Mucosa of descending colon (tissue), 3 donors: ENCODE results near the gene ALPL. TPM values are rescaled to one million over a fixed set of nuclear protein-coding genes. Genes with fewer than 3 reads are reported as not detected.
A peak's percentile ranks its signal among the peaks of the same experiment; 100 is the strongest.

ENCODE experiments used
- ATAC-seq: fragments of 200-7000 bp; cut with Tn5 transposase; one replicate; pipeline ENCODE4 v1.9.1; 2020; ENCODE audit warnings: mild to moderate bottlenecking, moderate library complexity
- DNase-seq, 3 donors: peaks; one replicate each; pipeline ENCODE4 v3.0.0-alpha.2; 2020
- H3K36me3 ChIP-seq: fragments of 200-600 bp; one replicate; pipeline ENCODE4 v1.8.0; 2021; ENCODE audit warnings: low read depth, mild to moderate bottlenecking
- H3K4me1 ChIP-seq: fragments of 200-600 bp; one replicate; pipeline ENCODE4 v1.8.0; 2021; ENCODE audit warnings: low read depth, mild to moderate bottlenecking
- H3K4me3 ChIP-seq: fragments of 200-600 bp; one replicate; pipeline ENCODE4 v1.8.0; 2021; ENCODE audit warnings: mild to moderate bottlenecking
- H3K9me3 ChIP-seq: fragments of 200-600 bp; one replicate; pipeline ENCODE4 v1.8.0; 2021; ENCODE audit warnings: mild to moderate bottlenecking
- intact Hi-C, 2 donors: fragments of 100-400 bp; cut with DNase I in 1 of 2; cut with micrococcal nuclease in 1 of 2; formaldehyde crosslinking; loops; one replicate each; pipeline versions ENCODE4 v1.11.0 to v1.11.1; 2022; cut with DNase I, micrococcal nuclease
- total RNA-seq, 3 donors: library from RNA; stranded (reverse); fragmentation: NEBNext Ultra II Directional in 2 of 3; extraction: Animal tissue kit (Norgen Biotek cat#: 25700) in 2 of 3; gene quantifications; one replicate each; pipeline versions ENCODE4 v1.2.1 to v1.2.4, GENCODE V29; 2021 to 2023
- TF ChIP-seq, protein P1 (sequence below): fragments of 200-600 bp; IDR thresholded peaks from one replicate; pipeline ENCODE4 v1.8.0; 2022; ENCODE audit warnings: antibody characterized with exemption, mild to moderate bottlenecking
- donor health status: DM: no; HTN: no; CAD: no; lungs with moderate emphysema.
- donor health status: DM: no; HTN: no; CAD: no.
- donor health status: DM: no; HTN: yes; CAD: no.

The ALPL gene
- total RNA-seq, 3 donors from 2014 or later = 0.82 to 2.7 (median 0.90) TPM

DNA sequence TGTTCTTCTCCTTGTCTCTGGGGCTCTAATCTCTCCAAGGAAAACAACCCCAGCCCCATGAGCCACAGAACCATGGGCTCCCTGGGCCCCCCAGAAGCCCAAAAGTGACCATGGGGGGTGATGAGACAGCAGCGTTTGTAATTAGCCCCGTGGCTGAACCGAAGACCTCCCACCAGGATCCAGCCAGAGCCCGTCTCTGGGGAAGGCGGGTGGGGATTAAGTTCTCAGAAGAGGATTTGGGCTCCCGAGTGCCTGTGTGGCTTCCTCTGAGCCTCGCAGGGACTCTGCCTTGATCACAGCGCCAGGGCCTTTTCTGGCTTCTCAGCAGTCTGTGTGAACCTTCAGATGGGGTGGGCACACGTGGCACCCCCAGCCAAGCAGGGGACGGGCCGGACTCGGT is 77.0 kb downstream of the ALPL start:
- TF ChIP-seq, protein P1, sequence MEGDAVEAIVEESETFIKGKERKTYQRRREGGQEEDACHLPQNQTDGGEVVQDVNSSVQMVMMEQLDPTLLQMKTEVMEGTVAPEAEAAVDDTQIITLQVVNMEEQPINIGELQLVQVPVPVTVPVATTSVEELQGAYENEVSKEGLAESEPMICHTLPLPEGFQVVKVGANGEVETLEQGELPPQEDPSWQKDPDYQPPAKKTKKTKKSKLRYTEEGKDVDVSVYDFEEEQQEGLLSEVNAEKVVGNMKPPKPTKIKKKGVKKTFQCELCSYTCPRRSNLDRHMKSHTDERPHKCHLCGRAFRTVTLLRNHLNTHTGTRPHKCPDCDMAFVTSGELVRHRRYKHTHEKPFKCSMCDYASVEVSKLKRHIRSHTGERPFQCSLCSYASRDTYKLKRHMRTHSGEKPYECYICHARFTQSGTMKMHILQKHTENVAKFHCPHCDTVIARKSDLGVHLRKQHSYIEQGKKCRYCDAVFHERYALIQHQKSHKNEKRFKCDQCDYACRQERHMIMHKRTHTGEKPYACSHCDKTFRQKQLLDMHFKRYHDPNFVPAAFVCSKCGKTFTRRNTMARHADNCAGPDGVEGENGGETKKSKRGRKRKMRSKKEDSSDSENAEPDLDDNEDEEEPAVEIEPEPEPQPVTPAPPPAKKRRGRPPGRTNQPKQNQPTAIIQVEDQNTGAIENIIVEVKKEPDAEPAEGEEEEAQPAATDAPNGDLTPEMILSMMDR = no peak
- no peaks in the 10 kb centered on the region for H3K9me3 ChIP-seq
- ATAC-seq (no peak), DNase-seq (no peak)
- no peak overlapping the region for H3K4me3 ChIP-seq
- intact Hi-C loops = loop anchor here in 1 of 2 donors (2.0 kb wide), 1 partner anchor 73 kb away; no protein-coding TSS in a partner anchor
- peaks cover 5% of the 10 kb centered on the region for H3K4me1 ChIP-seq
- no peaks in the 10 kb centered on the region for H3K36me3 ChIP-seq

DNA sequence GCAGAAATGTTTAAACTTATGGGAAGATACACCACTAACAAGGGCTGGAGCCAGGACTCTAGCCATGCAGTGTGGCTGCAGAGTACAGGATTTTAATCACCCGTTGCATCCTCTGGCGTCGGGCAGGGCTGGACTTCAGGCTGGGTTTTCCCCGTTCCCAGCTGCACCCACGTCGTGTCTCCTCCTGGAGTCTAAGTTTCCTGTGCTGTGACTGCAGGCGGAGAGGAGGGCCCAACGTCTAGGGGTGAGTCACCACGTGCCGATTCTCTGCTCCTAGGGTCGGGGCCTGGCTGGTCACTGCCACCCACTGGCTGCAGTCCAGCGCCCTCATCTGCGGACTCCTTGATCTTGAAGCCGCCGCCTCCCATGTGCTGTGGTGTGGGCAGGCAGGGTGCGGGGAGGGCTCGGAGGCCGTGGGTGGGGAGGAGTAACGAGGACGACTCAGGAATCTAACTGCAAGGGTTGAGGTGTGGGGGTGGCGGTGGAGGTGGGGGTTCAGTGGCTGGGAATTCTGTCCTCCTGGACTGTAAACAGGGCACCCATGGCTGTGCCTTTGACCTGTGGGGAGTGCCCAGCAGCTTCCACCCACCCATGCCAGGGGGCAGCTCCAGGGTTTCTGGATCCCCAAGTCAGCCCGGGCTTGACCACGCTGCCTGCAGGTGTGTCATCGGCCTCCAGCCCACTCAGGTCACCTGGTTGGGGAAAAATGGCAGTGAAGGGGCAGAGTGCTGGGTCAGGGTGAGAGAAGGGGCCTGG is 77.8 kb downstream of the ALPL start:
- DNase-seq = peak; percentile 39 to 73 (median 46)
- TF ChIP-seq, protein P1 = no peak
- ATAC-seq = peak; percentile 87

DNA sequence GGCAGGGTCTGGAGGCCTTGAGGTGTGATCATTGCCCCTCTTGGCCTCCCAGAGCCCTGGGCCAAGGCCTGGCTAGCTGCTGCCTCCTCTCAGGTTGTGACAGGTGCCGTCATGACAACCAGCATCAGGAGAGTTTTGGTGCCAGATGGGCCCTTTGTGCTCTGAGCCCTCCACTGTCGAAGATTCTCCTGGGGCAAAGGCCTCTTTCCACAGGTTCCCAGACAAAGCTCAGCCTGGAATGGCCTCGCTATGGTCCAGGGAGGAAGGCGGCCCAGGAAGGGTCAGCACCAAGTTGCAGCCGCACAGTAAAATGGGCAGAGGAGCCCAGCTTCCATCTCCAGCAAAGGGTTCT is 78.4 kb downstream of the ALPL start:
- no peak for ATAC-seq
- Histone ChIP-seq H3K4me3 (no peak overlapping the region), H3K36me3 (no peaks in the 10 kb centered on the region), H3K9me3 (no peaks in the 10 kb centered on the region), H3K4me1 (peaks cover 5% of the 10 kb centered on the region)
- DNase-seq = no peak
- intact Hi-C loops = loop anchor here in 1 of 2 donors (2.0 kb wide), 1 partner anchor 71 kb away; no protein-coding TSS in a partner anchor
- TF ChIP-seq, protein P1 = no peak

More for the DNA sequence above, 77.8 kb downstream of the ALPL start:
- Histone ChIP-seq H3K4me3 (no peak overlapping the region), H3K4me1 (peaks cover 5% of the 10 kb centered on the region), H3K36me3 (no peaks in the 10 kb centered on the region), H3K9me3 (no peaks in the 10 kb centered on the region)
- intact Hi-C loops = loop anchor here in 1 of 2 donors (2.0 kb wide), 1 partner anchor 72 kb away; no protein-coding TSS in a partner anchor

DNA sequence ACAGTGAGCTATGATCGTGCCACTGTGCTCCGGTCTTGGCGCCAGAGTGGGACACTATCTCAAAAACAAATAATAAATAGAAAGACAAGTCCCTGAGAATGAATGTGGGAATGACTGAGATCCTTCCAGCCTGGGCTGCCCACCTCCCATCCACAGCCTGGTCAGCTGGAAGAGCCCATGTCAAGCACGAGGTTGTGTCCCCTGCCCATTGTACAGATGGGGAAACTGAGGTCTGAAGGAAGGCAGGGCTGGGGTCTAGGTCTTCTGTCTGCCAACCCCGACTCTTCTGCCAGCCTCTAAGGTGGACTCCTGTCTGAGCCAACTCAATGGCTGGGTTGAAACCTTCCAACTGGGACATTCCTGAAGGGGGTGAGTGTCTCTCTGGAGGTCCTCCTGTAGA is 80.4 kb downstream of the ALPL start:
- Histone ChIP-seq H3K4me3 (no peak overlapping the region), H3K9me3 (no peaks in the 10 kb centered on the region), H3K4me1 (peaks cover 5% of the 10 kb centered on the region), H3K36me3 (no peaks in the 10 kb centered on the region)
- no peak for DNase-seq
- TF ChIP-seq, protein P1 = no peak
- ATAC-seq = no peak
- intact Hi-C loops = no loop called here

DNA sequence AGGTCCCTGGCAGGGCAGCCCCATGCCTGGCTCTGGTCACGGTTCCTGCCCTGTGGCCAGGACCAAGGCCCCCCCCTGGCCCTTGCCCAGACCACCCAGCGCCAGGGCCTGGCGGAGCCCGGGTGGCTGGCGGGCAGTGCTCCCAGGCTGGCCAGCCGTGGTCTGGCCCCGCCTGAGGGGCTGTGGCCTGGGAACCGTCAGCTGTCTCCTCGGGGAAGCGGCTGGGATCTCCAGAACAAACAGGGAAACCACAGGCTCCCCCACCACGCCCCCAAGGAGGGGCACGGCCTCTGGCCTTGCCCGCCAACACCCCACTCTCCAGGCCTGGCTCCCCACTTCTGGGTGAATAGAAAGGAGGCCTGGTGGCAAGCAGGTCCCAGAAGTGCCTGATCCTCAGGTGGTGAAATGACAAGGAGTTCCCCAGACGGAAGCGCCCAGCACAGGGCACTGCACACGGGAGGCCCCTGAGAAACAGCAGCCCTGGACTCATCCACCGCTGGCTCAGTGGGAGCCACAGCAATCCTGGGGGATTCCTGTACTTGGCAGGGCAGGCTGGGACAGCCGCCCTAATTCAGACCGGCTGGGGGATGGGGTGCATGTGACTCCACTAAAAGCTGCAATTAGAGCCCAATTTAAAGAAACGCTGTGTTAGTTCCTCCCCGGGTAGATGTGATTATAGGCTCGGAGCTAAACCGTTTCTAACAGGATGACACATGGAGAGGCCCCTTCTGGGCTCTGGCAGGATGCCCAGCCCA is 81.1 kb downstream of the ALPL start:
- H3K4me1 ChIP-seq = peaks cover 5% of the 10 kb centered on the region
- no peak for DNase-seq
- peak; percentile 9 for ATAC-seq
- no peaks in the 10 kb centered on the region for H3K36me3 ChIP-seq
- TF ChIP-seq, protein P1 = no peak
- no peak overlapping the region for H3K4me3 ChIP-seq
- intact Hi-C loops = no loop called here
- H3K9me3 ChIP-seq = no peaks in the 10 kb centered on the region
